K562 (cell line): Measurements from ENCODE around the gene CPED1. TPM values are rescaled to one million over a fixed set of nuclear protein-coding genes. Genes with fewer than 3 reads are reported as not detected.

Source experiments
- CAMTA2 ChIP-seq: fragments of 250-450 bp; sonication (Bioruptor Pico); conservative IDR thresholded peaks from 2 replicates; pipeline ENCODE4 v1.5.1; 2022
- CEBPG ChIP-seq, 3 experiments: fragments of 200-800 bp in 1 of 3; sonication (Bioruptor generic) in 1 of 3; sonication (generic) in 1 of 3; formaldehyde crosslinking in 1 of 3; IDR thresholded peaks in 2 of 3; conservative IDR thresholded peaks in 1 of 3; 2 replicates each; pipeline versions ENCODE4 v1.6.1 to v1.8.0; 2016 to 2022; ENCODE audit warnings: missing compliant biosample characterization in 2 of 3, missing genetic modification characterization in 2 of 3, mild to moderate bottlenecking in 1 of 3, missing genetic modification reagents in 1 of 3
- CXXC5 ChIP-seq: fragments of 250-450 bp; sonication (Bioruptor Pico); IDR thresholded peaks from 2 replicates; pipeline ENCODE4 v1.8.0; 2022; ENCODE audit warnings: inconsistent platforms, mild to moderate bottlenecking, moderate library complexity
- DIDO1 ChIP-seq: fragments of 450-650 bp; IDR thresholded peaks from 2 replicates; pipeline ENCODE4 v1.6.1; 2016; ENCODE audit warnings: low read depth, missing biosample characterization, missing genetic modification characterization
- DMBX1 ChIP-seq: fragments of 250-450 bp; sonication (Bioruptor Pico); IDR thresholded peaks from 2 replicates; pipeline ENCODE4 v1.8.0; 2022; ENCODE audit warnings: inconsistent platforms, mild to moderate bottlenecking, moderate library complexity, borderline replicate concordance
- ETV6 ChIP-seq, 3 experiments: fragments of 150-350 bp in 1 of 3; sonication (generic) in 1 of 3; formaldehyde crosslinking in 1 of 3; IDR thresholded peaks; 2 replicates each; pipeline versions ENCODE4 v1.6.1 to v1.8.0; 2014 to 2022; ENCODE audit warnings: borderline replicate concordance in 2 of 3, low read depth in 2 of 3, antibody characterized with exemption in 1 of 3, low read length in 1 of 3, mild to moderate bottlenecking in 1 of 3, missing genetic modification reagents in 1 of 3
- FIP1L1 ChIP-seq: fragments of 200-400 bp; formaldehyde crosslinking; IDR thresholded peaks from 2 replicates; pipeline ENCODE4 v1.6.1; 2018; ENCODE audit warnings: mild to moderate bottlenecking, low read depth, low read length; ENCODE audit not compliant: poor library complexity, severe bottlenecking
- FOXM1 ChIP-seq, 2 experiments: fragments of 450-650 bp in 1 of 2; sonication (generic) in 1 of 2; formaldehyde crosslinking in 1 of 2; IDR thresholded peaks; 2 replicates each; pipeline versions ENCODE4 v1.6.1 to v1.9.0; 2017 to 2022; ENCODE audit warnings: low read depth in 2 of 2, mild to moderate bottlenecking in 2 of 2, missing genetic modification reagents in 1 of 2, moderate library complexity in 1 of 2
- HINFP ChIP-seq: fragments of 450-650 bp; conservative IDR thresholded peaks from 2 replicates; pipeline ENCODE4 v1.6.1; 2016; ENCODE audit warnings: missing genetic modification characterization, low read depth, mild to moderate bottlenecking, control low read depth, missing compliant biosample characterization
- KDM1A ChIP-seq, 2 experiments: fragments of 450-650 bp; IDR thresholded peaks; 2 replicates each; pipeline ENCODE4 v1.6.1; 2016; ENCODE audit warnings: mild to moderate bottlenecking in 2 of 2
- NFE2L1 ChIP-seq: fragments of 450-650 bp; IDR thresholded peaks from 2 replicates; pipeline ENCODE4 v1.6.1; 2016; ENCODE audit warnings: missing genetic modification characterization, low read depth, mild to moderate bottlenecking, missing compliant biosample characterization, moderate library complexity, borderline replicate concordance
- NRF1 ChIP-seq, 2 experiments: fragments of 450-650 bp; IDR thresholded peaks in 1 of 2; conservative IDR thresholded peaks in 1 of 2; 2 replicates each; pipeline ENCODE4 v1.6.1; 2014; ENCODE audit warnings: mild to moderate bottlenecking in 2 of 2
- PHB ChIP-seq: fragments of 250-450 bp; sonication (Bioruptor Pico); IDR thresholded peaks from 2 replicates; pipeline ENCODE4 v1.5.0; 2021
- POLR2H ChIP-seq: IDR thresholded peaks from 2 replicates; pipeline ENCODE4 v1.6.1; 2016; ENCODE audit warnings: missing genetic modification characterization, low read depth, mild to moderate bottlenecking, control low read depth, missing compliant biosample characterization, moderate library complexity
- RBM15 ChIP-seq: fragments of 200-400 bp; formaldehyde crosslinking; IDR thresholded peaks from 2 replicates; pipeline ENCODE4 v1.6.1; 2018; ENCODE audit warnings: mild to moderate bottlenecking, low read length, moderate library complexity; ENCODE audit not compliant: insufficient read depth
- RHOXF2B ChIP-seq: fragments of 250-450 bp; sonication (Bioruptor Pico); conservative IDR thresholded peaks from 2 replicates; pipeline ENCODE4 v1.5.1; 2021
- SPI1 ChIP-seq: IDR thresholded peaks from 2 replicates; pipeline ENCODE4 v1.6.1; 2011; ENCODE audit warnings: low read depth, low read length, control low read depth, borderline replicate concordance
- STAT6 ChIP-seq: sonication (generic); formaldehyde crosslinking; IDR thresholded peaks from 2 replicates; pipeline ENCODE4 v1.8.1; 2023; ENCODE audit warnings: mild to moderate bottlenecking, missing genetic modification reagents
- ZBTB7A ChIP-seq: IDR thresholded peaks from 2 replicates; pipeline ENCODE4 v1.6.1; 2011; ENCODE audit warnings: low read depth, mild to moderate bottlenecking, low read length, moderate library complexity, borderline replicate concordance; ENCODE audit not compliant: control insufficient read depth
- ZFP1 ChIP-seq: fragments of 450-650 bp; formaldehyde crosslinking; IDR thresholded peaks from 2 replicates; pipeline ENCODE4 v1.4.0; 2020; ENCODE audit warnings: mild to moderate bottlenecking, mixed read lengths
- ZNF274 ChIP-seq: IDR thresholded peaks from 2 replicates; pipeline ENCODE4 v1.6.1; 2011; ENCODE audit warnings: low read depth, mild to moderate bottlenecking, low read length, moderate library complexity, borderline replicate concordance
- polyA plus RNA-seq, 8 experiments: library from polyadenylated mRNA; depleted of rRNA in 4 of 8; stranded (reverse) in 5 of 8; unstranded in 3 of 8; fragments of >200 nt; fragmentation: Nextera tagmentation in 2 of 8; fragmentation: Illumina TruSeq in 1 of 8; extraction: Ambion mirVana in 2 of 8; extraction: Trizol in 1 of 8; gene quantifications; 2 replicates each; pipeline versions ENCODE4 v1.2.1 to v1.2.3, GENCODE V29; 2011 to 2014; ENCODE audit warnings: inconsistent platforms in 1 of 8, missing spikeins in 1 of 8
- total RNA-seq, 7 experiments: library from RNA; depleted of rRNA in 6 of 7; stranded (reverse); fragments of >200 nt in 6 of 7; fragmentation: Illumina TruSeq in 2 of 7; extraction: Trizol in 2 of 7; gene quantifications; 2 replicates each; pipeline versions ENCODE4 v1.2.1 to v1.2.3, GENCODE V29; 2011 to 2021; ENCODE audit warnings: low replicate concordance in 1 of 7

The CPED1 gene
- total and polyA plus RNA-seq, 9 of the 15 experiments (the other 6 are each of a cell fraction or from before 2014, with no cell fraction given) = 195 to 393 (median 290) TPM

GRCh38 chr7:121037957-121038716, 49.6 kb downstream of the CPED1 start (continued):
- TF ChIP-seq HINFP = no peak; the same call in 1 of the 2 replicates
- TF ChIP-seq NRF1 (conservative IDR thresholded peaks at IDR 0.05 in 1 of 2, IDR thresholded peaks at IDR 0.05 in 1 of 2) = 0 out of 4 replicates have a peak, but pooled peaks of 1 of the 2 experiments have one; percentile 24
- no peak for TF ChIP-seq DIDO1 (tag)
- TF ChIP-seq ZNF274 = no peak
- 0 out of 2 replicates have a peak, but pooled peaks have one; percentile 54 for TF ChIP-seq CAMTA2
- TF ChIP-seq KDM1A (IDR thresholded peaks at IDR 0.05) = no peak
- TF ChIP-seq POLR2H (tag) = no peak; the same call in 1 of the 2 replicates
- TF ChIP-seq ZFP1 (CRISPR knock-in tag) = 0 out of 2 replicates have a peak, but pooled peaks have one; percentile 13
- TF ChIP-seq RHOXF2B (CRISPR knock-in tag) = no peak
- TF ChIP-seq FOXM1 (IDR thresholded peaks at IDR 0.05; ENCODE audit: low read depth) = no peak
- no peak for TF ChIP-seq FOXM1 (CRISPR knock-in tag; IDR thresholded peaks at IDR 0.05; ENCODE audit: low read depth)
- peak; percentile 35; the same call in 1 of the 2 replicates for TF ChIP-seq DMBX1 (CRISPR knock-in tag)
- no peak for TF ChIP-seq PHB (CRISPR knock-in tag)
- no peak for TF ChIP-seq STAT6
- TF ChIP-seq CEBPG (CRISPR knock-in tag; IDR thresholded peaks at IDR 0.05) = no peak
- no peak for TF ChIP-seq CEBPG (tag; conservative IDR thresholded peaks at IDR 0.05 in 1 of 2, IDR thresholded peaks at IDR 0.05 in 1 of 2)
- no peak for TF ChIP-seq SPI1
- TF ChIP-seq ETV6 (IDR thresholded peaks at IDR 0.05; ENCODE audit: borderline replicate concordance in 1 of 2, low read depth in 2 of 2, low read length in 1 of 2) = no peak
- no peak for TF ChIP-seq ETV6 (CRISPR knock-in tag; IDR thresholded peaks at IDR 0.05; ENCODE audit: borderline replicate concordance)
- no peak for TF ChIP-seq ZBTB7A
- TF ChIP-seq FIP1L1 = no peak
- TF ChIP-seq NFE2L1 (tag) = no peak
- no peak for TF ChIP-seq RBM15
- peak; percentile 17 for TF ChIP-seq CXXC5 (CRISPR knock-in tag)
